IMR-90 (cell line): Measurements from ENCODE around the gene DCHS2. TPM values are rescaled to one million over a fixed set of nuclear protein-coding genes. Genes with fewer than 3 reads are reported as not detected.

ENCODE experiments used
- ATAC-seq: fragments of 200-7000 bp; cut with Tn5 transposase; 2 replicates; pipeline ENCODE4 v1.9.1; 2020; ENCODE audit warnings: low read depth, mild to moderate bottlenecking, moderate library complexity
- BruUV-seq: library from RNA; stranded (reverse); fragments of 400-500 nt; replicated peaks from 2 replicates; lab custom pipeline; 2021; lab: Mats Ljungman, UMichigan
- CTCF ChIA-PET: fragments of 300-600 bp; formaldehyde crosslinking; extraction: SDS; loops from one replicate; lab custom pipeline; 2021; ENCODE audit warnings: antibody characterized with exemption; lab: Yijun Ruan, JAX
- POLR2A ChIA-PET: fragments of 300-600 bp; sonication (Branson Sonifier 250); formaldehyde crosslinking; loops from one replicate; lab custom pipeline; 2022; ENCODE audit warnings: antibody characterized with exemption; ENCODE audit not compliant: unreplicated experiment; lab: Charles Lee
- DNase-seq: peaks from one replicate; pipeline ENCODE4 v3.0.0; 2013
- H2AFZ ChIP-seq: replicated peaks from 2 replicates; pipeline ENCODE3; 2013; ENCODE audit warnings: low read length, mild to moderate bottlenecking; ENCODE audit not compliant: poor library complexity
- H2AK5ac ChIP-seq: 2 replicates; pipeline ENCODE4 v1.6.1; 2013; ENCODE audit warnings: low read depth, low read length, inconsistent platforms
- H2AK9ac ChIP-seq: replicated peaks from 2 replicates; pipeline ENCODE3; 2013; ENCODE audit warnings: mild to moderate bottlenecking, low read depth, low read length, moderate library complexity; ENCODE audit not compliant: poor library complexity
- H2BK120ac ChIP-seq: 2 replicates; pipeline ENCODE4 v1.6.1; 2013; ENCODE audit warnings: low read depth, low read length, inconsistent platforms
- H2BK15ac ChIP-seq: 3 replicates; pipeline ENCODE4 v1.6.1; 2013; ENCODE audit warnings: low read depth, low read length, inconsistent platforms
- H2BK20ac ChIP-seq: 2 replicates; pipeline ENCODE4 v1.6.1; 2013; ENCODE audit warnings: low read depth, mild to moderate bottlenecking, inconsistent platforms, low read length, moderate library complexity
- H2BK5ac ChIP-seq: 2 replicates; pipeline ENCODE4 v1.6.1; 2013; ENCODE audit warnings: mild to moderate bottlenecking, low read depth, low read length, inconsistent platforms; ENCODE audit not compliant: poor library complexity, severe bottlenecking
- H3K14ac ChIP-seq: replicated peaks from 2 replicates; pipeline ENCODE4 v1.6.1; 2013; ENCODE audit warnings: low read depth, low read length, inconsistent platforms
- H3K18ac ChIP-seq: 2 replicates; pipeline ENCODE4 v1.6.1; 2013; ENCODE audit warnings: low read depth, low read length, control low read depth
- H3K23ac ChIP-seq: 2 replicates; pipeline ENCODE4 v1.6.1; 2013; ENCODE audit warnings: low read depth, low read length, inconsistent platforms
- H3K27ac ChIP-seq: 2 replicates; pipeline ENCODE4 v1.5.1; 2013; ENCODE audit warnings: mild to moderate bottlenecking, control low read depth, low read length; ENCODE audit not compliant: insufficient read depth
- H3K27me3 ChIP-seq: 2 replicates; pipeline ENCODE4 v1.6.1; 2013; ENCODE audit warnings: low read length; ENCODE audit not compliant: control insufficient read depth, insufficient read depth
- H3K36me3 ChIP-seq: 2 replicates; pipeline ENCODE4 v1.6.1; 2013; ENCODE audit warnings: low read length, mixed read lengths; ENCODE audit not compliant: control insufficient read depth, insufficient read depth
- H3K4ac ChIP-seq: 2 replicates; pipeline ENCODE4 v1.6.1; 2013; ENCODE audit warnings: low read depth, low read length, inconsistent platforms
- H3K4me1 ChIP-seq: 2 replicates; pipeline ENCODE4 v1.6.1; 2013; ENCODE audit warnings: low read length, mixed read lengths; ENCODE audit not compliant: control insufficient read depth, insufficient read depth
- H3K4me2 ChIP-seq: 2 replicates; pipeline ENCODE4 v1.6.1; 2013; ENCODE audit warnings: low read depth, mild to moderate bottlenecking, control low read depth, low read length, moderate library complexity
- H3K4me3 ChIP-seq: 2 replicates; pipeline ENCODE4 v1.5.1; 2013; ENCODE audit warnings: low read depth, mild to moderate bottlenecking, control low read depth, low read length, moderate library complexity; ENCODE audit not compliant: insufficient read depth
- H3K56ac ChIP-seq: 2 replicates; pipeline ENCODE4 v1.6.1; 2013; ENCODE audit warnings: low read length, inconsistent platforms; ENCODE audit not compliant: insufficient read depth; ENCODE audit errors: extremely low read depth
- H3K79me1 ChIP-seq, 2 experiments: 2 replicates each; pipeline ENCODE4 v1.6.1; 2013; ENCODE audit warnings: low read length in 2 of 2, inconsistent platforms in 1 of 2, low read depth in 1 of 2
- H3K9ac ChIP-seq: 2 replicates; pipeline ENCODE4 v1.6.1; 2013; ENCODE audit warnings: low read depth, low read length, control low read depth
- H3K9me1 ChIP-seq: 2 replicates; pipeline ENCODE4 v1.6.1; 2013; ENCODE audit warnings: low read length, inconsistent platforms; ENCODE audit not compliant: insufficient read depth
- H3K9me3 ChIP-seq: 2 replicates; pipeline ENCODE4 v1.6.1; 2013; ENCODE audit warnings: low read length; ENCODE audit not compliant: control insufficient read depth, insufficient read depth
- H4K20me1 ChIP-seq: 2 replicates; pipeline ENCODE4 v1.6.1; 2013; ENCODE audit warnings: low read length, inconsistent platforms; ENCODE audit not compliant: insufficient read depth
- H4K5ac ChIP-seq: 2 replicates; pipeline ENCODE4 v1.6.1; 2013; ENCODE audit warnings: mild to moderate bottlenecking, low read depth, low read length, control low read depth
- H4K8ac ChIP-seq, 2 experiments: 2 replicates each; pipeline ENCODE4 v1.6.1; 2013; ENCODE audit warnings: low read depth in 2 of 2, low read length in 2 of 2, control low read depth in 1 of 2, inconsistent platforms in 1 of 2
- H4K91ac ChIP-seq: 2 replicates; pipeline ENCODE4 v1.6.1; 2013; ENCODE audit warnings: low read depth, low read length, inconsistent platforms; ENCODE audit not compliant: insufficient read depth
- BHLHE40 ChIP-seq: fragments of 150-350 bp; IDR thresholded peaks from 2 replicates; pipeline ENCODE4 v1.6.1; 2016; ENCODE audit warnings: mild to moderate bottlenecking, low read depth, low read length
- CEBPB ChIP-seq: IDR thresholded peaks from 2 replicates; pipeline ENCODE4 v1.6.1; 2012; ENCODE audit warnings: low read depth, low read length, improper control_type of control experiment
- CHD1 ChIP-seq: IDR thresholded peaks from 2 replicates; pipeline ENCODE4 v1.6.1; 2012; ENCODE audit warnings: low read depth, low read length, improper control_type of control experiment
- MAZ ChIP-seq: IDR thresholded peaks from 2 replicates; pipeline ENCODE4 v1.6.1; 2012; ENCODE audit warnings: low read depth, mild to moderate bottlenecking, low read length, improper control_type of control experiment, moderate library complexity, borderline replicate concordance
- MXI1 ChIP-seq: IDR thresholded peaks from 2 replicates; pipeline ENCODE4 v1.6.1; 2012; ENCODE audit warnings: low read depth, mild to moderate bottlenecking, low read length, moderate library complexity, borderline replicate concordance
- NFE2L2 ChIP-seq: fragments of 150-350 bp; IDR thresholded peaks from 2 replicates; pipeline ENCODE4 v1.6.1; 2016; ENCODE audit warnings: low read depth, mild to moderate bottlenecking, low read length
- POLR2A ChIP-seq: IDR thresholded peaks from 2 replicates; pipeline ENCODE4 v1.6.1; 2012; ENCODE audit warnings: mild to moderate bottlenecking, low read depth, low read length
- RAD21 ChIP-seq: IDR thresholded peaks from 2 replicates; pipeline ENCODE4 v1.6.1; 2012; ENCODE audit warnings: low read length, improper control_type of control experiment
- RCOR1 ChIP-seq: IDR thresholded peaks from 2 replicates; pipeline ENCODE4 v1.6.1; 2012; ENCODE audit warnings: mild to moderate bottlenecking, low read length, improper control_type of control experiment; ENCODE audit not compliant: insufficient replicate concordance
- RFX5 ChIP-seq: IDR thresholded peaks from 2 replicates; pipeline ENCODE4 v1.8.0; 2012; ENCODE audit warnings: low read depth, mild to moderate bottlenecking, low read length, moderate library complexity
- SMC3 ChIP-seq: fragments of 150-350 bp; IDR thresholded peaks from 2 replicates; pipeline ENCODE4 v1.6.1; 2016; ENCODE audit warnings: low read depth, mild to moderate bottlenecking, antibody characterized with exemption, low read length, moderate library complexity
- WGBS, 2 experiments: methylation state at CpG; one replicate each; pipeline versions ENCODE4 v1.1.5 to v1.1.7; 2013; ENCODE audit warnings: missing lambda C conversion rate in 2 of 2; ENCODE audit not compliant: insufficient read length in 1 of 2; ENCODE audit errors: extremely low coverage in 2 of 2; 5-methylcytosine and 5-hydroxymethylcytosine counted together
- dilution Hi-C: fragments of 300-500 bp; cut with HindIII; formaldehyde crosslinking; loops from one replicate; pipeline ENCODE4 v1.14.3; 2018; ENCODE audit warnings: low sequenced_read_pairs; ENCODE audit not compliant: unreplicated experiment
- in situ Hi-C: fragments of 300-500 bp; cut with MboI; formaldehyde crosslinking; loops from 3 replicates; pipeline ENCODE4 v1.14.3; 2019; ENCODE audit warnings: low sequenced_read_pairs, inconsistent platforms, mixed read lengths
- intact Hi-C: fragments of 100-400 bp; cut with micrococcal nuclease; formaldehyde crosslinking; loops from 2 replicates; pipeline ENCODE4 v1.10.0; 2022
- polyA plus RNA-seq, 3 experiments: library from polyadenylated mRNA; depleted of rRNA; stranded (reverse); fragments of >200 nt; gene quantifications; 2 replicates each; pipeline ENCODE4 v1.2.3, GENCODE V29; 2012; ENCODE audit warnings: low replicate concordance in 1 of 3
- total RNA-seq: library from RNA; depleted of rRNA; stranded (reverse); fragments of >200 nt; gene quantifications from 2 replicates; pipeline ENCODE4 v1.2.3, GENCODE V29; 2012
- TF ChIP-seq, protein P1 (sequence below): conservative IDR thresholded peaks from 2 replicates; pipeline ENCODE4 v1.5.1; 2012; ENCODE audit warnings: mild to moderate bottlenecking, low read depth, low read length, improper control_type of control experiment
- TF ChIP-seq, protein P2 (sequence below): fragments of 150-350 bp; IDR thresholded peaks from 2 replicates; pipeline ENCODE4 v1.6.1; 2017; ENCODE audit warnings: mild to moderate bottlenecking, antibody characterized with exemption, low read length, low read depth

Gene DCHS2
- total and polyA plus RNA-seq, 2 of the 4 experiments (the other 2 are of a cell fraction): not detected

DNA sequence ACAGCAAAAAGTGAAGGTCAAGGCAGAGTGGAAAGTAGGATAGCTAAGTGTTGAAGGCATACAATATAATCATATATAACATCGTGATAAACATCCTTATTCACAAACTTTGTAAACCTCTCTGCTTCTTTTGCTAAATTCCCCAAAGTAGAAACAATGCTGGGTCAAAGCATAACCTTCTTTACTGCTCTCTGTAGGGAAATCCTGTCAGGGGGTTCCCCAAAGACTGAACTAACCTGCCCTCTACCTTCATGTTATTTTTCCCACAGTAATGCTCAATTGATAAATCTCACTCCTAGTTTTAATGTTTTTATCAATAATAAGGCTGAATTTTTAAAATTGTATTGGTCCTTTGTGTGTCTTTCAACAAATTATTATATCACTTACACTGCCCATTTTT is 55.7 kb downstream of the DCHS2 start:
- ChIA-PET CTCF (no interaction called here), POLR2A (no interaction called here)
- H3K36me3 ChIP-seq: no peaks in the 10 kb centered on the region
- H3K9me3 ChIP-seq: no peaks in the 10 kb centered on the region
- no peak overlapping the region for H2BK5ac ChIP-seq
- no peak for TF ChIP-seq POLR2A
- TF ChIP-seq, protein P1, sequence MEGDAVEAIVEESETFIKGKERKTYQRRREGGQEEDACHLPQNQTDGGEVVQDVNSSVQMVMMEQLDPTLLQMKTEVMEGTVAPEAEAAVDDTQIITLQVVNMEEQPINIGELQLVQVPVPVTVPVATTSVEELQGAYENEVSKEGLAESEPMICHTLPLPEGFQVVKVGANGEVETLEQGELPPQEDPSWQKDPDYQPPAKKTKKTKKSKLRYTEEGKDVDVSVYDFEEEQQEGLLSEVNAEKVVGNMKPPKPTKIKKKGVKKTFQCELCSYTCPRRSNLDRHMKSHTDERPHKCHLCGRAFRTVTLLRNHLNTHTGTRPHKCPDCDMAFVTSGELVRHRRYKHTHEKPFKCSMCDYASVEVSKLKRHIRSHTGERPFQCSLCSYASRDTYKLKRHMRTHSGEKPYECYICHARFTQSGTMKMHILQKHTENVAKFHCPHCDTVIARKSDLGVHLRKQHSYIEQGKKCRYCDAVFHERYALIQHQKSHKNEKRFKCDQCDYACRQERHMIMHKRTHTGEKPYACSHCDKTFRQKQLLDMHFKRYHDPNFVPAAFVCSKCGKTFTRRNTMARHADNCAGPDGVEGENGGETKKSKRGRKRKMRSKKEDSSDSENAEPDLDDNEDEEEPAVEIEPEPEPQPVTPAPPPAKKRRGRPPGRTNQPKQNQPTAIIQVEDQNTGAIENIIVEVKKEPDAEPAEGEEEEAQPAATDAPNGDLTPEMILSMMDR: no peak
- TF ChIP-seq RCOR1: no peak
- no peak for TF ChIP-seq MXI1
- TF ChIP-seq, protein P2, sequence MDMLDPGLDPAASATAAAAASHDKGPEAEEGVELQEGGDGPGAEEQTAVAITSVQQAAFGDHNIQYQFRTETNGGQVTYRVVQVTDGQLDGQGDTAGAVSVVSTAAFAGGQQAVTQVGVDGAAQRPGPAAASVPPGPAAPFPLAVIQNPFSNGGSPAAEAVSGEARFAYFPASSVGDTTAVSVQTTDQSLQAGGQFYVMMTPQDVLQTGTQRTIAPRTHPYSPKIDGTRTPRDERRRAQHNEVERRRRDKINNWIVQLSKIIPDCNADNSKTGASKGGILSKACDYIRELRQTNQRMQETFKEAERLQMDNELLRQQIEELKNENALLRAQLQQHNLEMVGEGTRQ: no peak
- TF ChIP-seq RAD21: no peak
- no peak for TF ChIP-seq CEBPB
- TF ChIP-seq CHD1: no peak
- no peak for TF ChIP-seq RFX5
- no peak for TF ChIP-seq BHLHE40
- TF ChIP-seq MAZ: no peak
- no peak for TF ChIP-seq SMC3
- TF ChIP-seq NFE2L2: no peak
- H2AK9ac ChIP-seq: no peak overlapping the region
- H3K9ac ChIP-seq: no peak overlapping the region
- in situ Hi-C loops: no loop called here
- H3K79me1 ChIP-seq: no peaks in the 10 kb centered on the region
- H2BK120ac ChIP-seq: no peak overlapping the region
- no peak overlapping the region for H2BK20ac ChIP-seq
- H4K5ac ChIP-seq: no peak overlapping the region
- H3K4ac ChIP-seq: no peak overlapping the region
- H4K20me1 ChIP-seq: no peaks in the 10 kb centered on the region
- H3K4me3 ChIP-seq: no peak overlapping the region
- H3K56ac ChIP-seq: no peak overlapping the region
- H4K8ac ChIP-seq: no peak overlapping the region
- H3K27me3 ChIP-seq: no peaks in the 10 kb centered on the region
- dilution Hi-C loops: no loop called here
- DNase-seq: no peak
- H3K4me1 ChIP-seq: no peaks in the 10 kb centered on the region
- no TSS peak for BruUV-seq
- no peak overlapping the region for H2AFZ ChIP-seq
- ATAC-seq: no peak
- H2AK5ac ChIP-seq: no peak overlapping the region
- no peak overlapping the region for H2BK15ac ChIP-seq
- H3K4me2 ChIP-seq: no peak overlapping the region
- H4K91ac ChIP-seq: no peak overlapping the region
- no peak overlapping the region for H3K23ac ChIP-seq
- H3K14ac ChIP-seq: no peak overlapping the region
- intact Hi-C loops: no loop called here
- no peak overlapping the region for H3K27ac ChIP-seq
- no CpG with 5 or more reads among the region's 1 CpG for whole genome bisulfite sequencing, 2 experiments
- no peak overlapping the region for H3K18ac ChIP-seq
- H3K9me1 ChIP-seq: no peaks in the 10 kb centered on the region
